ENCODE data around the gene NMD3. TPM values are rescaled to one million over a fixed set of nuclear protein-coding genes. Genes with fewer than 3 reads are reported as not detected.

The NMD3 gene
- total RNA-seq, 4 donors from 2014 or later, result 22.9 to 36.5 (median 29.4) TPM

- H3K4me1 ChIP-seq, result no peaks in the 10 kb centered on the region
- H3K36me3 ChIP-seq, result peaks cover 0 to 55% (median 0%) of the 10 kb centered on the region in 3 donors
- no peak overlapping the region for H3K4me3 ChIP-seq
- TF ChIP-seq POLR2A (IDR thresholded peaks at IDR 0.05) (no peak), CTCF (IDR thresholded peaks at IDR 0.05) (no peak)
- H3K9me3 ChIP-seq, result no peaks in the 10 kb centered on the region
- DNase-seq, result no peak
- H3K27me3 ChIP-seq, result no peaks in the 10 kb centered on the region
- H3K27ac ChIP-seq, result no peak overlapping the region
Measured at GRCh38 chr3:161233557-161233956, 12.4 kb downstream of the NMD3 start.

- H3K36me3 ChIP-seq, result peaks cover 0 to 64% (median 0%) of the 10 kb centered on the region in 3 donors
- TF ChIP-seq POLR2A (IDR thresholded peaks at IDR 0.05) (no peak), CTCF (IDR thresholded peaks at IDR 0.05) (no peak)
- H3K27ac ChIP-seq, result no peak overlapping the region
- no peaks in the 10 kb centered on the region for H3K9me3 ChIP-seq
- H3K27me3 ChIP-seq, result no peaks in the 10 kb centered on the region
- H3K4me3 ChIP-seq, result no peak overlapping the region
- DNase-seq, result no peak
- no peaks in the 10 kb centered on the region for H3K4me1 ChIP-seq
Measured at GRCh38 chr3:161236240-161236639, 15.1 kb downstream of the NMD3 start.

- H3K4me3 ChIP-seq, result no peak overlapping the region
- TF ChIP-seq POLR2A (IDR thresholded peaks at IDR 0.05) (no peak), CTCF (IDR thresholded peaks at IDR 0.05) (no peak)
- H3K4me1 ChIP-seq, result no peaks in the 10 kb centered on the region
- no peaks in the 10 kb centered on the region for H3K27me3 ChIP-seq
- H3K9me3 ChIP-seq, result no peaks in the 10 kb centered on the region
- peaks cover 0 to 70% (median 0%) of the 10 kb centered on the region in 3 donors for H3K36me3 ChIP-seq
- H3K27ac ChIP-seq, result no peak overlapping the region
- DNase-seq, result no peak
Measured at GRCh38 chr3:161239700-161240099, 18.6 kb downstream of the NMD3 start.

- H3K27me3 ChIP-seq, result no peaks in the 10 kb centered on the region
- no peak for DNase-seq
- H3K4me1 ChIP-seq, result no peaks in the 10 kb centered on the region
- H3K27ac ChIP-seq, result no peak overlapping the region
- H3K9me3 ChIP-seq, result no peaks in the 10 kb centered on the region
- TF ChIP-seq CTCF (IDR thresholded peaks at IDR 0.05) (no peak), POLR2A (IDR thresholded peaks at IDR 0.05) (no peak)
- H3K36me3 ChIP-seq, result peaks cover 0 to 72% (median 0%) of the 10 kb centered on the region in 3 donors
- H3K4me3 ChIP-seq, result no peak overlapping the region
Measured at GRCh38 chr3:161244538-161244937, 23.4 kb downstream of the NMD3 start.

GRCh38 chr3:161247049-161247448 is 25.9 kb downstream of the NMD3 start:
- Histone ChIP-seq H3K4me1 (no peaks in the 10 kb centered on the region), H3K4me3 (no peak overlapping the region), H3K27me3 (no peaks in the 10 kb centered on the region), H3K27ac (no peak overlapping the region), H3K9me3 (no peaks in the 10 kb centered on the region), H3K36me3 (peaks cover 0 to 78% (median 4%) of the 10 kb centered on the region in 3 donors)
- no peak for DNase-seq
- TF ChIP-seq POLR2A (IDR thresholded peaks at IDR 0.05) (no peak), CTCF (IDR thresholded peaks at IDR 0.05) (no peak)

- DNase-seq, result no peak
- H3K36me3 ChIP-seq, result peaks cover 0 to 66% (median 4%) of the 10 kb centered on the region in 3 donors
- no peaks in the 10 kb centered on the region for H3K9me3 ChIP-seq
- no peak overlapping the region for H3K4me3 ChIP-seq
- H3K27me3 ChIP-seq, result no peaks in the 10 kb centered on the region
- no peaks in the 10 kb centered on the region for H3K4me1 ChIP-seq
- no peak for TF ChIP-seq CTCF (IDR thresholded peaks at IDR 0.05)
- no peak for TF ChIP-seq POLR2A (IDR thresholded peaks at IDR 0.05)
- no peak overlapping the region for H3K27ac ChIP-seq
Measured at GRCh38 chr3:161250116-161250515, 29.0 kb downstream of the NMD3 start.

All from Peyer's patch (tissue), 4 donors.